Measurements from ENCODE around the gene EIF2B5. TPM values are rescaled to one million over a fixed set of nuclear protein-coding genes. Genes with fewer than 3 reads are reported as not detected.

The EIF2B5 gene
- total and polyA plus RNA-seq, 3 donors from 2014 or later, result 36.7 to 48.1 (median 37.2) TPM

Small RNAs within 50 kb of the gene (small RNA-seq; reads per million reads assigned to genes)
- 0 reads per million in 2 donors for gene RF00019

Other genes with a start within 250 kb of the EIF2B5 start
- 10 to 100 TPM; 61.5 to 77.9 TPM for gene ABCC5, start 117.5 kb upstream of the EIF2B5 start, total RNA-seq
- gene ABCC5, start 117.5 kb upstream of the EIF2B5 start, polyA plus RNA-seq (ENCODE audit: insufficient read depth, low read depth, low replicate concordance), result 35.2 TPM
- not detected for gene HTR3D, start 103.6 kb upstream of the EIF2B5 start, total RNA-seq
- gene HTR3D, start 103.6 kb upstream of the EIF2B5 start, polyA plus RNA-seq (ENCODE audit: insufficient read depth, low read depth, low replicate concordance), result not detected
- gene HTR3C, start 82.3 kb upstream of the EIF2B5 start, total RNA-seq, result under 1 TPM in 1 of 2 donors, not detected in 1; 0.31 TPM
- gene HTR3C, start 82.3 kb upstream of the EIF2B5 start, polyA plus RNA-seq (ENCODE audit: insufficient read depth, low read depth, low replicate concordance), result not detected
- under 1 TPM; 0.31 to 0.63 TPM for gene HTR3E, start 38.3 kb upstream of the EIF2B5 start, total RNA-seq
- not detected for gene HTR3E, start 38.3 kb upstream of the EIF2B5 start, polyA plus RNA-seq (ENCODE audit: insufficient read depth, low read depth, low replicate concordance)
- gene DVL3, start 20.0 kb downstream of the EIF2B5 start, total RNA-seq, result 10 to 100 TPM; 80.5 to 86.8 TPM
- gene DVL3, start 20.0 kb downstream of the EIF2B5 start, polyA plus RNA-seq (ENCODE audit: insufficient read depth, low read depth, low replicate concordance), result 53.7 TPM
- gene AP2M1, start 39.5 kb downstream of the EIF2B5 start, total RNA-seq, result 100 to 1,000 TPM; 238 to 334 TPM
- gene AP2M1, start 39.5 kb downstream of the EIF2B5 start, polyA plus RNA-seq (ENCODE audit: insufficient read depth, low read depth, low replicate concordance), result 346 TPM
- gene ABCF3, start 50.8 kb downstream of the EIF2B5 start, total RNA-seq, result 100 to 1,000 TPM; 111 to 115 TPM
- gene ABCF3, start 50.8 kb downstream of the EIF2B5 start, polyA plus RNA-seq (ENCODE audit: insufficient read depth, low read depth, low replicate concordance), result 69.3 TPM
- gene VWA5B2, start 94.2 kb downstream of the EIF2B5 start, total RNA-seq, result 10 to 100 TPM; 13.8 to 17.6 TPM
- gene VWA5B2, start 94.2 kb downstream of the EIF2B5 start, polyA plus RNA-seq (ENCODE audit: insufficient read depth, low read depth, low replicate concordance), result 2.5 TPM
- 10 to 100 TPM; 79.4 to 91.7 TPM for gene ALG3, start 113.6 kb downstream of the EIF2B5 start, total RNA-seq
- 58.7 TPM for gene ALG3, start 113.6 kb downstream of the EIF2B5 start, polyA plus RNA-seq (ENCODE audit: insufficient read depth, low read depth, low replicate concordance)
- gene EEF1AKMT4, start 114.3 kb downstream of the EIF2B5 start, total RNA-seq, result 10 to 100 TPM; 10.2 to 15.0 TPM
- 16.9 TPM for gene EEF1AKMT4, start 114.3 kb downstream of the EIF2B5 start, polyA plus RNA-seq (ENCODE audit: insufficient read depth, low read depth, low replicate concordance)
- gene CAMK2N2, start 126.2 kb downstream of the EIF2B5 start, total RNA-seq, result under 1 TPM in 1 of 2 donors, not detected in 1; 0.24 TPM
- gene CAMK2N2, start 126.2 kb downstream of the EIF2B5 start, polyA plus RNA-seq (ENCODE audit: insufficient read depth, low read depth, low replicate concordance), result 0.40 TPM
- gene ECE2, start 140.7 kb downstream of the EIF2B5 start, total RNA-seq, result 1 to 10 TPM; 1.4 TPM
- 1.1 TPM for gene ECE2, start 140.7 kb downstream of the EIF2B5 start, polyA plus RNA-seq (ENCODE audit: insufficient read depth, low read depth, low replicate concordance)
- 100 to 1,000 TPM; 289 to 339 TPM for gene PSMD2, start 163.9 kb downstream of the EIF2B5 start, total RNA-seq
- gene PSMD2, start 163.9 kb downstream of the EIF2B5 start, polyA plus RNA-seq (ENCODE audit: insufficient read depth, low read depth, low replicate concordance), result 379 TPM
- 100 to 1,000 TPM; 295 TPM for gene EIF4G1, start 179.2 kb downstream of the EIF2B5 start, total RNA-seq
- 255 TPM for gene EIF4G1, start 179.2 kb downstream of the EIF2B5 start, polyA plus RNA-seq (ENCODE audit: insufficient read depth, low read depth, low replicate concordance)
- gene FAM131A, start 202.2 kb downstream of the EIF2B5 start, total RNA-seq, result 10 to 100 TPM; 75.9 to 77.2 TPM
- gene FAM131A, start 202.2 kb downstream of the EIF2B5 start, polyA plus RNA-seq (ENCODE audit: insufficient read depth, low read depth, low replicate concordance), result 28.1 TPM
- 100 to 1,000 TPM in 1 of 2 donors, 10 to 100 TPM in 1; 98.2 to 118 TPM for gene CLCN2, start 226.2 kb downstream of the EIF2B5 start, total RNA-seq
- gene CLCN2, start 226.2 kb downstream of the EIF2B5 start, polyA plus RNA-seq (ENCODE audit: insufficient read depth, low read depth, low replicate concordance), result 46.7 TPM
- 10 to 100 TPM; 65.0 to 76.4 TPM for gene POLR2H, start 226.4 kb downstream of the EIF2B5 start, total RNA-seq
- 72.2 TPM for gene POLR2H, start 226.4 kb downstream of the EIF2B5 start, polyA plus RNA-seq (ENCODE audit: insufficient read depth, low read depth, low replicate concordance)
- under 1 TPM; 0.71 to 0.93 TPM for gene THPO, start 242.8 kb downstream of the EIF2B5 start, total RNA-seq
- 7.6 TPM for gene THPO, start 242.8 kb downstream of the EIF2B5 start, polyA plus RNA-seq (ENCODE audit: insufficient read depth, low read depth, low replicate concordance)
- 1 to 10 TPM; 3.5 to 4.3 TPM for gene CHRD, start 244.7 kb downstream of the EIF2B5 start, total RNA-seq
- 4.3 TPM for gene CHRD, start 244.7 kb downstream of the EIF2B5 start, polyA plus RNA-seq (ENCODE audit: insufficient read depth, low read depth, low replicate concordance)

Data from testis (tissue), 3 donors.